Neutrophil (primary cell): ENCODE measurements around the gene C2CD4B.

Experiments used
- H3K27ac ChIP-seq: fragments of 200-600 bp; sonication (generic); 2 replicates; pipeline ENCODE4 v1.5.1; 2016; ENCODE audit warnings: mild to moderate bottlenecking, moderate library complexity
- H3K27me3 ChIP-seq: fragments of 200-600 bp; sonication (generic); 2 replicates; pipeline ENCODE4 v1.6.0; 2016; ENCODE audit warnings: mild to moderate bottlenecking
- H3K36me3 ChIP-seq: fragments of 200-600 bp; sonication (generic); 2 replicates; pipeline ENCODE4 v1.5.1; 2017
- H3K4me1 ChIP-seq, 2 experiments: fragments of 200-600 bp in 1 of 2; sonication (generic) in 1 of 2; 1 replicate in 1 of 2; 2 replicates in 1 of 2; pipeline versions ENCODE4 v1.5.1 to v1.6.1; 2013 to 2016; ENCODE audit warnings: low read depth in 1 of 2, low read length in 1 of 2, mild to moderate bottlenecking in 1 of 2, moderate library complexity in 1 of 2; ENCODE audit not compliant: control insufficient read depth in 1 of 2, insufficient read depth in 1 of 2
- H3K4me3 ChIP-seq, 2 experiments: fragments of 200-600 bp in 1 of 2; sonication (generic) in 1 of 2; 1 replicate in 1 of 2; 2 replicates in 1 of 2; pipeline ENCODE4 v1.5.1; 2013 to 2016; ENCODE audit warnings: low read depth in 1 of 2, low read length in 1 of 2, mild to moderate bottlenecking in 1 of 2, moderate library complexity in 1 of 2
- H3K9me3 ChIP-seq: fragments of 200-600 bp; sonication (generic); 2 replicates; pipeline ENCODE4 v1.5.1; 2016
- TF ChIP-seq, protein P1 (sequence below): fragments of 200-600 bp; sonication (generic); IDR thresholded peaks from 2 replicates; pipeline ENCODE4 v1.5.1; 2016; ENCODE audit warnings: antibody characterized with exemption

Gene C2CD4B

DNA sequence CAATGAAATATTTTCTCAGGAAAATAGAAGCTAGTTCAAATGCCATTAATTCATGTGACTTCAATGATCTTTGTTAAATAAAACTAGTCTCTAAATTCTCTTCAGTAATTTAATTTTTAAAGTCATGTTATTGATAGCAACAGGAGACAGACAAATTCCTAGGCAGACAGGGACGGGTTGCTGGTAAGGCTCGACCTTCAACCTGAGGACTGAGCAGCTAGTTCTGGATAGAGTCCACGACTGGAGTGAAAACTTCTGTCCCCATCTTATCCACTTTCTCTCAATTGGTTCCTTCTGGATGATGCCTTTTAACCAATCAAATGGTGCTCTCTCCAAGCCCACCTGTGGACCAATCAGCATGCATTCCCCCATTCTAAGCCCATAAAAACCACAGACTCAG is 43.8 kb upstream of the C2CD4B start:
- TF ChIP-seq, protein P1, sequence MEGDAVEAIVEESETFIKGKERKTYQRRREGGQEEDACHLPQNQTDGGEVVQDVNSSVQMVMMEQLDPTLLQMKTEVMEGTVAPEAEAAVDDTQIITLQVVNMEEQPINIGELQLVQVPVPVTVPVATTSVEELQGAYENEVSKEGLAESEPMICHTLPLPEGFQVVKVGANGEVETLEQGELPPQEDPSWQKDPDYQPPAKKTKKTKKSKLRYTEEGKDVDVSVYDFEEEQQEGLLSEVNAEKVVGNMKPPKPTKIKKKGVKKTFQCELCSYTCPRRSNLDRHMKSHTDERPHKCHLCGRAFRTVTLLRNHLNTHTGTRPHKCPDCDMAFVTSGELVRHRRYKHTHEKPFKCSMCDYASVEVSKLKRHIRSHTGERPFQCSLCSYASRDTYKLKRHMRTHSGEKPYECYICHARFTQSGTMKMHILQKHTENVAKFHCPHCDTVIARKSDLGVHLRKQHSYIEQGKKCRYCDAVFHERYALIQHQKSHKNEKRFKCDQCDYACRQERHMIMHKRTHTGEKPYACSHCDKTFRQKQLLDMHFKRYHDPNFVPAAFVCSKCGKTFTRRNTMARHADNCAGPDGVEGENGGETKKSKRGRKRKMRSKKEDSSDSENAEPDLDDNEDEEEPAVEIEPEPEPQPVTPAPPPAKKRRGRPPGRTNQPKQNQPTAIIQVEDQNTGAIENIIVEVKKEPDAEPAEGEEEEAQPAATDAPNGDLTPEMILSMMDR: no peak
- no peaks in the 10 kb centered on the region for H3K36me3 ChIP-seq
- H3K4me1 ChIP-seq: no peaks in the 10 kb centered on the region
- no peak overlapping the region for H3K27ac ChIP-seq
- H3K4me3 ChIP-seq: no peak overlapping the region
- no peaks in the 10 kb centered on the region for H3K27me3 ChIP-seq
- peaks cover 5% of the 10 kb centered on the region for H3K9me3 ChIP-seq

DNA sequence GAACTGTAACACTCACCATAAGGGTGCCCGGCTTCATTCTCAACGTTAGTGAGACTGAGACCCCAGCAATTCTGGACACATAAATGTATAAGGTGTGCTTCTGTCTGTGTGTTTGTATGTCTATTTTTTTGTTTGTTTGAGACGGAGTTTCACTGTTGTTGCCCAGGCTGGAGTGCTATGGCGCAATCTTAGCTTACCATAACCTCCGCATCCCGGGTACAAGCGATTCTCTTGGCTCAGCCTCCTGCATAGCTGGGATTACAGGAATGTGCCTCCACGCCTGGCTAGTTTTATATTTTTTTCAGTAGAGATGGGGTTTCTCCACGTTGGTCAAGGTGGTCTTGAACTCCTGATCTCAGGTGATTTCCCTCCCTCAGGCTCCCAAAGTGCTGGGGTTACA is 43.3 kb upstream of the C2CD4B start:
- Histone ChIP-seq H3K27me3 (no peaks in the 10 kb centered on the region), H3K4me3 (no peak overlapping the region), H3K4me1 (no peaks in the 10 kb centered on the region), H3K9me3 (peaks cover 5% of the 10 kb centered on the region), H3K27ac (no peak overlapping the region), H3K36me3 (no peaks in the 10 kb centered on the region)
- TF ChIP-seq, protein P1: no peak

DNA sequence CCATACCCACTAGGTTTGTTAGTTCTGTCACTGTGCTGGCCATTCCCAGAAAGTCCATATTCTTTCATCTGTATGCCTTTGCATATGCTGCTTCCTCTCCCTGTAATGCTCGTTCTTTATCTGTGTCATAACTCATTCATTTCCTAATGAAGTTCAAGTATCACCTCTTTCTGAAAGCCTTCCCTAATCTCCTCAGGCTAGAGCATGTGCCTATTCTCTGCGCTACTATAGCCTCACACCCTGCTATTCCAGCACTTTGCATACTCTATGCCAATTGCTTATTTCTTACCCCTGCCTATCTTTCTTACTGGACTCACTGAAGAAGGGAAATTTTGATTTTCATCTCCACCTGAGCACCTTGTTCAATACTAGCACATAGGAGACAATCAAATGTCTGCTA is 25.6 kb upstream of the C2CD4B start:
- no peaks in the 10 kb centered on the region for H3K4me1 ChIP-seq
- TF ChIP-seq, protein P1: no peak
- no peaks in the 10 kb centered on the region for H3K36me3 ChIP-seq
- H3K4me3 ChIP-seq: no peak overlapping the region
- peaks cover 62% of the 10 kb centered on the region for H3K27me3 ChIP-seq
- no peaks in the 10 kb centered on the region for H3K9me3 ChIP-seq
- H3K27ac ChIP-seq: no peak overlapping the region

DNA sequence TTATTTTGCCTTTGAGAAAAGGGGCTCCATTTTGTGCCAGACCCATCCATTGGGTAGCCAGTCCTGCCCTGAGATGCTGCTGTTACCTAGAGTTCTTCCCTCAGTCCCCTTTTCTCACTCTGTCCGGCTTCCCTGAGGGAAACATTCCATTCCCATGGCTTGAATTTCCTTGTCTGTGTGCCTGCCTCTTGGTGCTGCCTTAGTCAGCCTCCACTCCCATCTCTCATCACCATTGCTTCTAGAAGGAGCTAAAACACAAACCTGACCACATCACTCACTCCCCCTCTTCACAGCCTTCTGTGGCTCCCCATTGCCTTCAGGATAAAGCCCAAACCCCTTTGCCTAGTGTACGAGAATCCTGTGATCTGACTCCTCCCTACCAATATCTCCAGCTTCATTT is 25.2 kb upstream of the C2CD4B start:
- H3K27me3 ChIP-seq: peaks cover 62% of the 10 kb centered on the region
- H3K4me1 ChIP-seq: no peaks in the 10 kb centered on the region
- H3K9me3 ChIP-seq: no peaks in the 10 kb centered on the region
- H3K27ac ChIP-seq: no peak overlapping the region
- H3K4me3 ChIP-seq: no peak overlapping the region
- H3K36me3 ChIP-seq: no peaks in the 10 kb centered on the region
- TF ChIP-seq, protein P1: no peak

DNA sequence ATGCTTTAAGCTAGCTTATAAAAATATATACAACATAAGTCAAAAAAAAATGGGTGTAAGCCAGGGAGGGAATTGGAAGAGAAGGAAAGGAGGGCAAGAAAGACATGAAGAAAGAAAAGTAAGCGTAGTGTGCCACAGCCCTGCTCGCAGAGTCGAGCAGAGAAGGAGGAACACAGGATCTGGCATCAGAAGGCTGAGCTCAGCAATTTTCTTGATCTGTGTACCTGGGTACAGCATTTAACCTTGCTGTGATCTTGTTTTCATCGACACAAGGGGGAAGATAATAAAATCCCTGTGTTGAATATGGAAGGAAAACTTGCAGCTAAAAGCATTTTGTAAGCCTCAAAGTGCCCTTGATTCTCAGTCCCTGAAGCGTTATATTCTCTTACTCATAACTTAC is 23.7 kb upstream of the C2CD4B start:
- H3K27me3 ChIP-seq: peaks cover 47% of the 10 kb centered on the region
- H3K27ac ChIP-seq: no peak overlapping the region
- TF ChIP-seq, protein P1: no peak
- H3K4me1 ChIP-seq: peaks cover 7% of the 10 kb centered on the region in 2 experiments
- no peak overlapping the region for H3K4me3 ChIP-seq
- H3K36me3 ChIP-seq: no peaks in the 10 kb centered on the region
- H3K9me3 ChIP-seq: no peaks in the 10 kb centered on the region

DNA sequence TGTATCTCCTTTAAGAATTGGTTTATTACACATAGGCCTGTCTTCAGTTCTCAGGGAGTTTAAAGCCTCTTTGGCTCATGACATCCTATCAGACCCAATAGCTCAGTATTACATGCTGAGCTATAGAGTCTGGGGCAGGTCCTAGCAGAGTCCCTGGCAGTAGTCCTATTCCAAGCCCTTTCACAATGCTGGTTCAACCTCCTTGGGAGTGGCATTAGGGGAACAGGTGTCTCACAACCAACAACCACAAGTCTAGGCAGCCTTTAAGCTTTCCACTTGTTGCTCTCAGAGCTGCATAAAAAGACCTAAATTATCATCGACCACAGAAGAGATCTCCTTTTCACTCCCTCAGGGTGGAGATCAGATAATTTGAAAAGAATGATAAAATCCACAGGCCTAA is 22.8 kb upstream of the C2CD4B start:
- Histone ChIP-seq H3K9me3 (no peaks in the 10 kb centered on the region), H3K4me1 (peaks cover 8 to 9% of the 10 kb centered on the region in 2 experiments), H3K36me3 (no peaks in the 10 kb centered on the region), H3K27me3 (peaks cover 39% of the 10 kb centered on the region), H3K4me3 (no peak overlapping the region), H3K27ac (no peak overlapping the region)
- TF ChIP-seq, protein P1: no peak
